Spleen (tissue), 7 donors: ENCODE measurements around the gene SMPD1.

Source experiments
- CTCF ChIP-seq, 11 experiments: fragments of 200-600 bp in 7 of 11; fragments of 450-650 bp in 4 of 11; sonication (generic) in 4 of 11; IDR thresholded peaks in 8 of 11; conservative IDR thresholded peaks in 3 of 11; 1 replicate in 7 of 11; 2 replicates in 4 of 11; pipeline versions ENCODE4 v1.4.0 to v1.8.0; 2016 to 2021; ENCODE audit warnings: antibody characterized with exemption in 11 of 11, inconsistent platforms in 4 of 11, mild to moderate bottlenecking in 1 of 11
- POLR2A ChIP-seq, 3 donors: fragments of 450-650 bp; IDR thresholded peaks; one replicate each; pipeline ENCODE4 v1.5.1; 2017; ENCODE audit warnings: antibody characterized with exemption in 3 of 3, mild to moderate bottlenecking in 1 of 3
- POLR2AphosphoS5 ChIP-seq, 3 donors: sonication (generic); formaldehyde crosslinking; IDR thresholded peaks; one replicate each; pipeline ENCODE4 v1.5.1; 2017; ENCODE audit warnings: antibody characterized with exemption in 3 of 3
- donor health status: DM: no; HTN: no; CAD: no; lungs with moderate emphysema.
- donor health status: DM: no; HTN: no; CAD: no.
- donor health status: DM: no; HTN: no; CAD: no.

- no peak for TF ChIP-seq CTCF (IDR thresholded peaks at IDR 0.05 in 8 of 11, conservative IDR thresholded peaks at IDR 0.05 in 3 of 11)
- TF ChIP-seq POLR2A (IDR thresholded peaks at IDR 0.05) = no peak
- no peak for TF ChIP-seq POLR2AphosphoS5 (IDR thresholded peaks at IDR 0.05)
Observed at GRCh38 chr11:6385046-6385777, 5.1 kb upstream of the SMPD1 start.
